HS-27A (cell line): Measurements from ENCODE around the gene DDX10.
"Not testable (repeated sequence)": the region's sequence is repeated elsewhere in the genome, so short reads cannot be mapped to it uniquely, and the experiment has no call there.

Experiments used
- DNase-seq: peaks from one replicate; pipeline ENCODE4 v3.0.0-alpha.2; 2012; ENCODE audit warnings: low read depth, missing footprints

The DDX10 gene

DNA sequence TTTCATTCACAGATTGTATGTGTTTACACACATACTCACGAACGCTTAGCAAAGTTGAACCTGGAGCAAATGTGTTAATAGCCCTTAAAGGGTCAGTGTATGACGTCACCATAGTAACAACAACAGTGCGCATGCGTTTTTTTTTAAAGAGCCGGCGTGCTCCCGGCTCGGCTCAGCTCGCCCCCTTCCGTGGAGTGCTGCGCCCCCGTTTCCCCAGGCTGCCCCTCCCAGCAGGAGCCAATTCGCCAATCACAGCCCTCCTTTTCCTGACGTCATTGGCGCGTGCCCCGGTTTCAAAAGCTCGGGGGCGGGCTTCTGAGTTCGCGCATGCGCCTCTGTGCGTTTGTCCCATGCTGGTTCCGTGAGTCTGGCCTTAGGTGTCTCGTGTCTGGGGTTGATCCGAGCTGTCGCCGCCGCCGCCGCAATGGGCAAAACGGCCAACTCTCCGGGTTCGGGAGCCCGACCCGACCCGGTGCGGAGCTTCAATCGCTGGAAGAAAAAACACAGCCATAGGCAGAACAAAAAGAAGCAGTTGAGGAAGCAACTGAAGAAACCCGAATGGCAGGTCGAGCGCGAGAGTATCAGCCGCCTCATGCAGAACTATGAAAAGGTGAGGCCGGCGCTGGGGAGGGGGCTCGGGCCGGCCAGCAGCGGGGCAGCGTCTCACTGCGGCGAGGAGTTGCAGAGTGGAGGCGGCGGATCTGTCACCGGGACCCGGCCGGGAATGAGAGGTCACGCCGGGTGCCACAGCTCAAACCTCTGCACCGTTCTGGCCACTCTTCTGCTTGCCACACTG, at the start of gene DDX10:
Gene DDX10, plus strand, starts transcription at position 340 of the 796 bp plus-strand sequence. Its CDS starts 85 bp downstream, at position 425.
- peak; percentile 91 for DNase-seq

DNA sequence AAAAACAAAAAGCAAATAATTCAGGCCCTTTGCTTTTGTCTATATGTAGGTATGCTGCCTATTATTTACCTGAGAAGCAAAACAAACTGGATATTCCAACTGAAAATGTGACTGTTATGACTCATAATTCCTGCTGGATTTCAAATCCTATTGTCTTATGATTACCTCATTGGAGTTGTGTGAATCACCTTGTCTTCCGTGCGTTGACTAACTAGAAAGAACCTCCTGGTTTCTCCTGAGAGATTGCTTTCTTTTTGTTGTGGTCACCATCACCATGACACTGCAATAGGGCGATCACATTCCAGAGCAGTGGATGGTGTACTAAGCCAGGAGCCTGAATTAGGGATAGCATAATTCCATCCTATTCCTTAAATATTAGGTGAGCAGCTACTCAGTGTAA, 48.3 kb upstream of the DDX10 start:
- DNase-seq = no peak

DNA sequence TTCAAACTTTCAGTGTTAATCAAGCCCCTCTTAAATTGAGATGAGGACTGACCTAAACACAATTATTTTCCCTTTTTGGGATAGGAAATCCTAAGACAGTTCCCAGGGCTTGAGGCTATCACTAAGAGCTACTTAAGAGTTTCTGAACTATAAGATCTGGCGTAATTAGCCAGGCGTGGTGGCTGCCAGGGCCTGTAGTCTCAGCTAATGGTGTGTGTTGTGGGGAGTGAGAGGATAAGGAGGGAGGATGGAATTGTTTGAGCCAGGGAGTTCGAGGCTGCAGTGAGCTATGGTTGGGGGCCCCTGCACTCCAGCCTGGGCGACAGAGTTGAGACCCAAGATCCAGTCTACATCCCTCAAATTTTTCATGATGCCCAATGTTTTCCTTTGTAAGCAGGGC, 47.8 kb upstream of the DDX10 start:
- no peak for DNase-seq

DNA sequence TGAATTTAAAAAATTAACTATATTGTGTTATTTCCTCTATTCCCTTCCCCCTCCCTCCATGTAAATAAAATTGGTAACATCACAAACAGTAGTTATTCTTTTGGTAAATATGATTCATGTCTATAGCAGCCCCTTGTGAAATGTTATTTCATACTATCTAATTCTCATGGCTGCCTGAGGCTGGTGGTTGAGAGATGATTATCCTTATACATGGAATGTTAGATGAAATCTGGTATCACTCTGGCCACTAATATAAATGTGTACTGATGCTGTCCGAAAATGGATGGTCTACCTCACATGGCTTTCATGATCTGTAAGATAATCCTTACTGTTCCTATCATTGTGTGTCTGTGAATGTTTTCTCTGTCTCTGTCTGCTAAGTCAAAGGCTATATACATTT, 46.3 kb upstream of the DDX10 start:
- DNase-seq = no peak

DNA sequence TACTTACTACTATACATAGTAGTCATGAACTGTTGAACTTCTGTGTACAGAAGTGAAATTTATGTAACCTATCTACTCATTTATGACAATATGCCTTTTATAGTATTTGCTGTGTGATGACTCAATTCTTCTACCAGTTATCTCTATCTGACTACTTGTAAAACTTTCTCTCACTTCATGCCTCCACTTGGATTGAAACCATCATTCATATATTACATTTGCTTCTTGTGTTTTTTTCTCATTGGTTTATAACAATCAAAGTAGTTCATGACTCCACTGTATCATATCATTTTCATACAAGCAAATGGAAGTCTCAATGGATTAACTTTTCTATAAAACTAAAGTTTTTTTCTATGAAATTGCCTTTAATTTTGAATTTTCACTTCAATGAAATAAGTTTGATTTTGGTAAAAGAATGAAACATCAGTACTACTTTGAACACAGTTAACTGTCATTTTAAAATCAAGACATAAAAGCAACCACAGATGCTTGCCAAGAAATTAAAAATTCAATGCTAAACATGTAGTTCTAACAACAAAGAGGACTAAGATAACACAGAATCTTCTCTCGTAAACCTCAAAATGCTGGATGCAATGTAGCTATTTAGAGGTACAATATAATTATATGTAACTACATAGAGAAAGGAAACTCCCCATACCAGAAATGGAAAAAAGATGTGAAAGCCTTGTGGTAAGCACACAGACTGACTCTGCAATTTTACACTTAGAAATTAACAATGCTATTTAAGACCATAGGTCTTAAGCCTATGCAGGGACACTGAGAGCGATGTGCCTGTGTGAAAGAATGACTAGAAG, 43.7 kb upstream of the DDX10 start:
- DNase-seq = no peak

DNA sequence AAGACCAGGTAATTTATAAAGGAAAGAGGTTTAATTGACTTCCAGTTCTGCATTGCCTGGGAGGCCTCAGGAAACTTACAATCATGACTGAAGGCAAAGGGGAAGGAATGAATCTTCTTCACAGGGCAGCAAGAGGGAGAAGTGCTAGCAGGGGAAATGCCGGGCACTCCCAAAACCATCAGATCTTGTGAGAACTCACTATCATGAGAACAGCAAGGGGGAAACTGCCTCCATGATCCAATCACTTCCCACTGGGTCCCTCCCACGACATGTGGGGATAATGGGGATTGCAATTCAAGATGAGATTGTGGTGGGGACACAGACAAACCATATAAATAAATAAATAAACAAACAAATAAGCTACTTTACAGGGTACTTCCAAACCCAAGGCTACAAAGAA, 42.5 kb upstream of the DDX10 start:
- DNase-seq = no peak

DNA sequence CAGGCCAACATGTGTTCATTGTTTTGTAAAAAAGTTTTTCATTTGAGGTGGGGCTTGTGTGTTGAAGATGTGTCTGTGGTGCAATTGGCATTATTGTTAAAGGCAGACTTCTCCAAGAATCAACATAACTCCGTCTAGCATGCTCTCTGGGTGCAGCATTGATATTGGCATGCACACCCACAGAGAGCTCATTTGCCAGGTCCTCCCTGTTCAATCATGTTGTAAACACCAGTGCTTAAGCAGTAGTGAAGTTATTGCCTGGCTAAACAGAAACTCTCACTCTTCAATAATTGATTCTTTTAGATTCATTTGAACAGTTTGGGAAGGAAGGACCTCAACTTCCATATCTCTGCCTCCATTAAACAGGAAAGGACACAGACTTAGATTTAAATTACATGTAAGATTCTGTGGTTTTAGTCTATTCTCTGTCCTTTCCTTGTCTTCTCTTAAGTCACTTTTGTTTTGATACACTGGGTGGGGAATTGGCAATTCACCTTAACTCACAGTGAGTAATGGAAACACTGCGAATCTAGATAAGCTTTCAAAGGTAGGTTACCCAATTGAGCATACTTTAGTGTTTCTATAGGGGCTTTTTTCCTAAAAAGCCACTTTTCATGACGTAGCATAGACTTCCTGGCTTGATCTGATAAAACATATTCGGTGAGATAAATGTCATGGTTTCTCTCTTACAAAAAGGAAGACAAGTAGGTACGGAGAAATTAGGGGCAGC, 40.5 kb upstream of the DDX10 start:
- DNase-seq = no peak

DNA sequence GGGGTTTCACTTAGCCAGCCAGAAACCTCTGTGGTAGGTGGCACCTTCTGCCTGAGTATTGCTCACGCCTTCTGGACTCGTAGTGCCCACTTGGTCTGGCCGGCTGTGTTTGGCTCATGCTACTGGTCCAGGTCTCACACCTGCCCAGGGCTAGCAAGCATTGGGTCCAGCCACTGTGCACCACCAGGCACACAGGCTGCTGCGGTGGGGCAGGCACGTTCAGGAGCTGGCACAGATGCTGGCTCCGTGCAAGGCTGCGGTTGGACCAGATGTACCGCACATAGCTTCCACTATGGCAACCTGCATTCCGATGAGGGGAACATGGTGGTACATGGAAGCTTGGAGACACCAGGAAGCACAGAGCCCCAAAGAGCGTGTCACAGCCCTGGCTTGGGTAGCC, 36.5 kb upstream of the DDX10 start:
- no peak for DNase-seq

DNA sequence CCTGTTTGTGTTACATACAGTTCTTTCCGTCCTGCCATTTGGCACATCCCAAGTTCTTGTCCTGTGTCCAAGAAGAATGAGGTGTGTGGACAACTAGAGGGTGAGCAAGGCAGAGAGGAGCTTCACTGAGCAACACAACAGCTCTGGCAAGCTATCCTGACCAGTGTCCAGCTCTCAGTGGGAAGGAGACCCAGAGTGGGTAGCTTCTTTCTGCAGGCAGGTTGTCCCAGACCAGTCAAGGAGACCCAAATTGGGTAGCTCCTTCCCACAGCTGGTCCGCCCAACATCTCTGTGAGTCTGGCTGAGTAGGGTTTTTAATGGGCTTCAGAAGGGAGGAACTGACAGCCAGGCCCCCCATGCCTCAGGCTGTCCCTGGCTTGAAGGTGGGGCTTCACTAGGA, 36.1 kb upstream of the DDX10 start:
- no peak for DNase-seq

DNA sequence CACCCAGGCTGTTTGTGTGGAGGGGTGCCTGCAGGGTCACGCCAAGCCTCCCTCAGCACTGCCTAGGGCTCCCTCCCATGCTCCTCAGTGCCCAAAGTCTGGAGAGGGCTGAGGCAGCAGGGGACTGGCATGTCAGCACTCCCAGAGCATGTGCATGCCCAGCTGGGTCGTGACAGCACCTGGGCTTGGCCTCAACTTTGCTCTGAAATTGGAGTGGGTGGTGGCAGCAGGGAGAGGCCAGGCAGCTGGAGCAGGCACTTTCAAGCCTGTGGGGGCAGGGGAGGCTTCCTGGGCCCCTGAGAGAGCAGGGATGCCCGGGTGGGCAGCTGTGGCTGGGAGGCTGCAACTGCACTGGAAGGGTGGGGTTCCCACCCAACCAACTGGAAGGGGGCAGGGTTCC, 35.6 kb upstream of the DDX10 start:
- DNase-seq = no peak

DNA sequence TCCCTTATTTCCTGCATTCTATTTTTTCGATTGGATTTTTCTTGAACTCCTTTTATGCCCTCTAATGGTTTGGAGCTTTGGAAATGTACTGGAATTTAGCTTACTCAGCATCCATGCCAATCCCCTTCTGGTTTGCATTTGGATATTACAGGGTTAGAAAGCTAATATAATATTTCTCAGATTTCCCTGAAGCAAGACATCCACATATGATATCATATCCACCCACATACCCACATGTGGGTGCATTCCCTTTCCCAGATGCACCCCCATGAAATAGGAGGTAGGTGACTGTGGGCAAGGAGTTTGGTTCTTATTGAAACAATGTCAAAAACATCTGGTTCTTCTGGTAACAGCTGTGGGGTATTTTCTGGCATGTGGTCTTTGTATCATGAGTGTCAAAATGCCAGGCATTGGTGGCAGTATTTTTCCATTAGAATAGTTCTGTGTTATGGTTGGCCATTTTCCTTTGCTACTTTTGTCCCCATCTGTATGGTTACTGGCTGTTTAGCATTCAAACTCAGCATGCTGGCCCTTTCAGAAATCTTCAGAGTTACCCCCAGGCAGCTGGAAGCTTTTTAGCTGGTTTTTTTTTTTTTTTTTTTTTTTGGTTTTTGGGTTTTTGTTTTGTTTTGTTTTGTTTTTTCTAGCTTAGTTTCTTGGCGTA, 32.7 kb upstream of the DDX10 start:
- DNase-seq = no peak

DNA sequence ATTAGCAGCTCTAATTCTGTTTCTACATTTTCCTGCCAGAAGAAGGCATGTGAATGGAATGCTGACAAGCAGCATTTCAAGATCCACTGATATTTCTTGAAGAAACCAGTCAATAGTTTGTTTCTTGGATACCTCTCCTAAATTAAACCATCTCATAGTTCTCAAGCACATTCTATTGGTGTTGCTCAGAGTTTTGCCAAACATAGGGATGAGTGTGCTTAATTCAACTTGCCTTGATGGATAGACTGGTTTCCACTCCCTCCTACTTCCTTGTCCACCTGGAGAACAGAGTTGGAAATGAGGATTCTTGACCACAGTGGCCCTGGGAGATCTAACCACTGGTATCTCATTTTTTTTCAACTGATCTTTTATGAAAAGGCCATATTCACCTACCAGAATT, 29.8 kb upstream of the DDX10 start:
- no peak for DNase-seq

DNA sequence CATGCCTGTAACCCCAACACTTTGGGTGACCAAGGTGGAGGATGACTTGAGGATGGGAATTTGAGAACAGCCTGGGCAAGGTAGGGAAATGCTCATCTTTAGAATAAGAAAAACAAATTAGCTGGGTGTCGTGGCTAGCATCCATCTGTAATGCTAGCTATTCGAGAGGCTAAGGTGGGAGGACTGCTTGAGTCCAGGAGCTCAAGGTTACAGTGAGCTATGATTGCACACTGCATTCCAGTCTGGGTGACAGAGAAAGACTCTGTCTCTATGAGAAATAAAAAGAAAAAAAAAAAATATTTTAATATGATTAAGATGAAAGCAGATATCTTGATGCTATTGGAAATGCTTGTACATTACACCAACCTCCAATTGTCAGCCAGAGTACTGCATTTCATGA, 28.6 kb upstream of the DDX10 start:
- no peak for DNase-seq

DNA sequence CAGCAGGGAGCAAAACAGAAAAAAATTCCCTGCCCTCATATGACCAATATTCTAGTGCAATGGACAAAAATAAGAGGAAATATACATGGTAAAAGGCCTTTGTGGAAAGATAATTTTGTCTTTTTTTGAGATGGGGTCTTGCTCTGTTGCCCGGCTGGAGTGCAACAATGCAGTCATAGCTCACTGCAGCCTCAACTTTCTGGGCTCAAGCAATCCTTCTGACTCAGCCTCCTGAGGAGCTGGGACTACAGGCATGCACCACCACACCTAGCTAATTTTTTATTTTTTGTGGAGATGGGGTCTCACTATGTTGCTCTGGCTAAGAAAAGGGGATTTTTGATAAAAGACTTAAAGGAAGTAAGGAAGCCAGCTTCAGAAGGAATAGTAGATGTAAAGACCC, 25.7 kb upstream of the DDX10 start:
- no peak for DNase-seq

DNA sequence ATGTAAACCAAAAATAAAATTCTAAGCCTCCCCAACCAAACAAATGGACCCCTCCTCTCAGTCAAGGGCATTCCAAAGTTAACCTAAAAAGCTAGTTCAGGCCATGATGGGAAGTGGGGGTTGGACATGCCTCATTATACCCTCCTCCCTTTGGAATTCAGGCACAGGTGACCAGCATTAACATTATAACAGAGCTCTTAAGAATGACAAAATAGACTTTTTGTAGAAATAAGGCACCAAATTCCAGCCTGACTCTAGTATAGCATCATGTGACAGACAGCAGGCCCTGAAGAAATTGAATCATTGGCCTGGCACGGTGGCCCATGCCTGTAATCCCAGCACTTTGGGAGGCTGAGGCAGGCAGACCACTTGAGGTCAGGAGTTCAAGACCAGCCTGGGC, 23.1 kb upstream of the DDX10 start:
- DNase-seq = not testable (repeated sequence)

DNA sequence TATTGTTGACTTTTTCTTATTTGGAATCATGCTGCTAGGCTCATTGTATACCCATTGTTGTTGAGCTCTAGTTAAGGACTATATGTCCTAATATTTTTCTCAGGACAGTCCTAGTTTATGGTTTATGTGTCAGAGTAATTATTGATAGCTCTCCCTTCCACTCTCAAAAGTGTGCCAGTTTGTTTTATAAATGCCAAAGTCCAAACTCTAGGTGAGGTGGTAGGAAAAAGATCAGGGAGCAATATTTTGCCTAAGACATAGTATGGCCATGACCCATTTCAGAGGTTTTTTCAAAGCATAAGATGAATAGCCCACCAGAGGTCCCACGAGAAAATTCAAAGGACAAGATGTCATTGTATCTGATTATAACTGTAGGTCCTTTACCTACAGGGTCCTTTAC, 20.9 kb upstream of the DDX10 start:
- DNase-seq = no peak

DNA sequence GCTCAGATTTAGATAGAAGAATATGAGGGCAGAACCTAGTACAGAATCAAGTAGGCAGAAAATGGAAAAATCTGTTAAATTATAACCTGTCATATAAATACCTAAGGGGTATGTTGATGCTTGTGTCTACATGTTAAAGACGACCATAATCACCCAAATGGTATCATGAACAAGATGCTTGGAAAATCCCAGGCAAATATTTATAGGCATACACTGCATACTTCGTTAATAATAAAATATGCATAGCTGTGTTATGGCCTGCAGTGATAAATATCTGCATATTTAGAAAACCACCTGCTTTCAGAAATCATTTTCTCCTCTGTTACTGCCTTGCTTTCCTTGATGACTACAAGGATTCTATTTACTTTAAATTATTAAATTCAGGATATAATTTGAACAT, 18.9 kb upstream of the DDX10 start:
- no peak for DNase-seq

DNA sequence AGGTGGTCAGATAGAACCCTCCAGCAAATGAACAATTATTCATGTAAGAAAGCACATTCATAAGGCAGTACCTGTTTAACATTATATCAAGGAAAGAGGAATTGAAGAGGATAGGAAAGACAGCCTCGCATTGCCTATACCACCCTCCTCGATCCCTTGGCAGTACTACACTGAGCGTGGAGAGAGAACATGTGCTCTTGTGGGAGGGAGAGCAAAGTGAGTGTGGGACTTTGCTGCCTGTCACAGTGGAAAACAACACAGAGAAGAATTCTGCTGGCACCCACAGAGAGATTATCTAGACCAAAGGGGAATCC, 17.5 kb upstream of the DDX10 start:
- DNase-seq = no peak

DNA sequence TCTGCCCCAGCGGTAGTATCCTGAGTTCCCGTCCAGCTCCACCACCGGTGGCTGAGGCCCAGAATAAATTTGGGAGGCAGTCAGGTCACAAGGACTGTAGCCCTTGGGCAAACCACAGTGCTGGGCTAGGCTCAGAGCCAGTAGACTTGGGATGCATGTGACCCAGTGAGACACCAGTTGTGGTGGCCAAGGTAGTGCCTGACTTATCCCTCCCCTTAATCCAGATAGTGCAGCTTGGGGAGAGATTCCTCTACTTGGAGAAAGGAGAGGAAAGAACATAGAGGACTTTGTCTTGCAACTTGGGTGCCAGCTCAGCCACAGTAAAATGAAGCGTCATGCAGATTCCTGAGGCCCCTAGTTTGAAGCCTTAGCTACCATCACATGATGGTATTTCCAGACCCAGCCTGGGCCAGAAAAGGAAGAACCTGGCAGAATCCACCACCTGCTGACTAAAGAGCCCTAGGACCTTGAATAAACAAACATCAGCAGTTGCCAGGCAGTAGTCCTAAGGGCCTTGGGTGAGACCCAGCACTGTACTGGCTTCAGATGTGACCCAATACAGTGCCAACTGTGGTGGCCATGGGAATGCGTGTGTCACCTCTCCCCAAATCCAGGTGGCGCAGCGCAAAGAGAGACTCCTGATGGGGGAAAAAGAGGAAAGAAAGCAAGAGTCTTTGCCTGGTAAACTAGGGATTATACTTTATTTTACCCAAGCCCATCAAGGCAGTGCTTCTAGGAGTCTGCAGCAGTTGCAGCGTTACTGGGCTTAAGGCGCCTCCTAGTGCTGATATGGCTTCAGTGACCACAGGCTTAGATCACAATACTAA, 17.0 kb upstream of the DDX10 start:
- peak; percentile 36 for DNase-seq

DNA sequence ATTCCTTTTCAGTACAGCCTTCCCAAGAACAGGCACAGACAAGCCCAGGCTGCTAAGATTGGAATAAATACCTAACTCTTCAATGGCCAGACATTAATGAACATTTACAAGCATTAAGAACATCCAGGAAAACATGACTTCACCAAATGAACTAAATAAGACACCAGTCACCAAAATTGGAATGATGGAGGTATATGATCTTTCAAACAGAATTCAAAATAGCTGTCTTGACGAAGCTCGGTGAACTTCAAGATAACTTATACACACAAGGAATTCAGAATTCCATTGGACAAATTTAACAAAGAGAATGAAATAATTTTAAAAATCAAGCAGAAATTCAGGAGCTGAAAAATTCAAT, 16.4 kb upstream of the DDX10 start:
- no peak for DNase-seq

DNA sequence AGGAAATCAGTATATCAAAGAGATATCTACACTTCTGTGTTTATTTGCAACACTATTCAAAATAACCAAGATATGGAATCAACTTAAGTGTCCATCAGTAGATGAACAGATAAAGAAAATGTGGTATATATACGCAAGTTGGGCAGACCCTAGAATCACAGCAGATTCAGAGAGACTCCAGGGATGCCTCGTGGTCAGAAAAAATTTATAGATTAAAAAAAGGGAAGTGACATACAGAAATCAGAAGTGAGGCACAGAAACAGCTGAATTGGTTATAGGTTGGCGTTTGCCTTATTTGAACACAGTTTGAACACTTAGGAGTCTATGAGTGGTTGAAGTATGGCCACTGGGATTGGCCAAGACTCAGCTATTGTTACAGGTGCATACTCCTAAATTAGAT, 10.8 kb upstream of the DDX10 start:
- DNase-seq = not testable (repeated sequence)
